Activated T-cell treated with anti-CD3 and anti-CD28 coated beads, Interleukin-2, amount 50 U/mL, for 72 hours (primary cell): Measurements from ENCODE around the gene MTHFD1L. TPM values are rescaled to one million over a fixed set of nuclear protein-coding genes. Genes with fewer than 3 reads are reported as not detected.

Experiments
- ATAC-seq, 2 donors: fragments of 150-1000 bp; cut with Tn5 transposase; replicated peaks in 1 of 2; 2 replicates each; pipeline ENCODE4 v1.10.0; 2021; ENCODE audit warnings: moderate library complexity in 2 of 2, mild to moderate bottlenecking in 1 of 2
- DNase-seq, 2 donors: peaks; one replicate each; pipeline ENCODE4 v3.0.0; 2021 to 2022; ENCODE audit warnings: mixed read lengths in 1 of 2
- H3K27ac Mint-ChIP-seq: one replicate; pipeline ENCODE4 v1.8.0; 2022; ENCODE audit warnings: mild to moderate bottlenecking, moderate library complexity, mixed read lengths
- H3K27me3 Mint-ChIP-seq: one replicate; pipeline ENCODE4 v1.8.0; 2022; ENCODE audit warnings: low read depth, mixed read lengths
- H3K36me3 Mint-ChIP-seq, 2 donors: one replicate each; pipeline ENCODE4 v1.8.0; 2022; ENCODE audit warnings: mixed read lengths in 2 of 2, mild to moderate bottlenecking in 1 of 2; ENCODE audit not compliant: insufficient read depth in 2 of 2
- H3K4me1 Mint-ChIP-seq: one replicate; pipeline ENCODE4 v1.8.0; 2022; ENCODE audit warnings: low read depth, mixed read lengths
- H3K4me3 Mint-ChIP-seq, 2 donors: one replicate each; pipeline ENCODE4 v1.8.0; 2022; ENCODE audit warnings: mild to moderate bottlenecking in 2 of 2, mixed read lengths in 2 of 2, moderate library complexity in 2 of 2
- H3K9me3 Mint-ChIP-seq, 2 donors: one replicate each; pipeline ENCODE4 v1.8.0; 2022; ENCODE audit warnings: mixed read lengths in 2 of 2
- total RNA-seq, 2 donors: library from RNA; stranded (reverse); gene quantifications; one replicate each; pipeline ENCODE4 v1.2.3, GENCODE V29; 2022

Gene MTHFD1L
- total RNA-seq, 2 donors from 2014 or later: 138 to 155 TPM

GRCh38 chr6:150996968-150997367, 131.5 kb downstream of the MTHFD1L start:
- Mint-ChIP-seq H3K9me3 (peaks cover 0 to 2% of the 10 kb centered on the region in 2 donors), H3K27me3 (no peaks in the 10 kb centered on the region), H3K4me3 (no peak overlapping the region), H3K27ac (no peak overlapping the region), H3K36me3 (peaks cover 10 to 31% of the 10 kb centered on the region in 2 donors), H3K4me1 (peaks cover 11% of the 10 kb centered on the region)
- no peak for ATAC-seq
- no peak for DNase-seq

GRCh38 chr6:150999107-150999506, 133.6 kb downstream of the MTHFD1L start:
- peaks cover 5 to 17% of the 10 kb centered on the region in 2 donors for H3K36me3 Mint-ChIP-seq
- peaks cover 23% of the 10 kb centered on the region for H3K4me1 Mint-ChIP-seq
- ATAC-seq (no peak), DNase-seq (no peak)
- no peak overlapping the region for H3K4me3 Mint-ChIP-seq
- H3K27ac Mint-ChIP-seq: no peak overlapping the region
- no peaks in the 10 kb centered on the region for H3K27me3 Mint-ChIP-seq
- H3K9me3 Mint-ChIP-seq: peaks cover 0 to 1% of the 10 kb centered on the region in 2 donors

GRCh38 chr6:150999576-150999975, 134.1 kb downstream of the MTHFD1L start:
- no peak overlapping the region for H3K4me3 Mint-ChIP-seq
- ATAC-seq (no peak), DNase-seq (no peak)
- peaks cover 27% of the 10 kb centered on the region for H3K4me1 Mint-ChIP-seq
- peaks cover under 1 to 14% of the 10 kb centered on the region in 2 donors for H3K36me3 Mint-ChIP-seq
- H3K9me3 Mint-ChIP-seq: no peaks in the 10 kb centered on the region
- H3K27me3 Mint-ChIP-seq: no peaks in the 10 kb centered on the region
- no peak overlapping the region for H3K27ac Mint-ChIP-seq

GRCh38 chr6:151001387-151002056, 136.0 kb downstream of the MTHFD1L start:
- H3K27me3 Mint-ChIP-seq: no peaks in the 10 kb centered on the region
- peak in 1 of 2 donors; percentile 64 for ATAC-seq
- H3K4me3 Mint-ChIP-seq: no peak overlapping the region
- H3K9me3 Mint-ChIP-seq: no peaks in the 10 kb centered on the region
- DNase-seq: no peak
- peaks cover 37% of the 10 kb centered on the region for H3K4me1 Mint-ChIP-seq
- H3K27ac Mint-ChIP-seq: no peak overlapping the region
- H3K36me3 Mint-ChIP-seq: peaks cover 0 to 12% of the 10 kb centered on the region in 2 donors

- H3K4me1 Mint-ChIP-seq: peaks cover 37% of the 10 kb centered on the region
- H3K27ac Mint-ChIP-seq: no peak overlapping the region
- H3K27me3 Mint-ChIP-seq: no peaks in the 10 kb centered on the region
- no peaks in the 10 kb centered on the region for H3K9me3 Mint-ChIP-seq
- ATAC-seq: no peak
- no peak overlapping the region for H3K4me3 Mint-ChIP-seq
- no peak for DNase-seq
- H3K36me3 Mint-ChIP-seq: peaks cover 0 to 9% of the 10 kb centered on the region in 2 donors
Observed at GRCh38 chr6:151002057-151002450, 136.6 kb downstream of the MTHFD1L start.

- Mint-ChIP-seq H3K27ac (no peak overlapping the region), H3K4me1 (peaks cover 37% of the 10 kb centered on the region), H3K27me3 (no peaks in the 10 kb centered on the region), H3K9me3 (no peaks in the 10 kb centered on the region), H3K36me3 (peaks cover 0 to 9% of the 10 kb centered on the region in 2 donors), H3K4me3 (no peak overlapping the region)
- no peak for DNase-seq
- no peak for ATAC-seq
Observed at GRCh38 chr6:151002491-151002935, 137.0 kb downstream of the MTHFD1L start.

GRCh38 chr6:151004383-151005024, 139.0 kb downstream of the MTHFD1L start:
- Mint-ChIP-seq H3K4me3 (peak overlapping the region in 1 of 2 donors; percentile 23), H3K9me3 (no peaks in the 10 kb centered on the region), H3K27me3 (no peaks in the 10 kb centered on the region), H3K4me1 (peaks cover 37% of the 10 kb centered on the region), H3K27ac (peak overlapping the region; percentile 13), H3K36me3 (peaks cover 0 to 7% of the 10 kb centered on the region in 2 donors)
- DNase-seq: no peak
- peak; percentile 65 to 88 for ATAC-seq

GRCh38 chr6:151005164-151005563, 139.7 kb downstream of the MTHFD1L start:
- H3K4me1 Mint-ChIP-seq: peaks cover 37% of the 10 kb centered on the region
- no peak overlapping the region for H3K27ac Mint-ChIP-seq
- no peak for ATAC-seq
- no peaks in the 10 kb centered on the region for H3K9me3 Mint-ChIP-seq
- no peak for DNase-seq
- H3K4me3 Mint-ChIP-seq: no peak overlapping the region
- peaks cover 0 to 4% of the 10 kb centered on the region in 2 donors for H3K36me3 Mint-ChIP-seq
- H3K27me3 Mint-ChIP-seq: no peaks in the 10 kb centered on the region

GRCh38 chr6:151005896-151006632, 140.6 kb downstream of the MTHFD1L start:
- Mint-ChIP-seq H3K9me3 (no peaks in the 10 kb centered on the region), H3K27ac (peak overlapping the region; percentile 3), H3K27me3 (no peaks in the 10 kb centered on the region), H3K4me1 (peaks cover 37% of the 10 kb centered on the region), H3K36me3 (peaks cover 0 to 4% of the 10 kb centered on the region in 2 donors), H3K4me3 (no peak overlapping the region)
- no peak for DNase-seq
- ATAC-seq: no peak

GRCh38 chr6:151007076-151007475, 141.6 kb downstream of the MTHFD1L start:
- no peak for ATAC-seq
- peaks cover 0 to 4% of the 10 kb centered on the region in 2 donors for H3K36me3 Mint-ChIP-seq
- no peak overlapping the region for H3K27ac Mint-ChIP-seq
- no peaks in the 10 kb centered on the region for H3K27me3 Mint-ChIP-seq
- H3K4me3 Mint-ChIP-seq: no peak overlapping the region
- H3K9me3 Mint-ChIP-seq: no peaks in the 10 kb centered on the region
- peaks cover 30% of the 10 kb centered on the region for H3K4me1 Mint-ChIP-seq
- DNase-seq: no peak

GRCh38 chr6:151007922-151008321, 142.4 kb downstream of the MTHFD1L start:
- H3K36me3 Mint-ChIP-seq: peaks cover 2 to 8% of the 10 kb centered on the region in 2 donors
- ATAC-seq (no peak), DNase-seq (no peak)
- no peak overlapping the region for H3K27ac Mint-ChIP-seq
- no peak overlapping the region for H3K4me3 Mint-ChIP-seq
- H3K9me3 Mint-ChIP-seq: no peaks in the 10 kb centered on the region
- H3K27me3 Mint-ChIP-seq: no peaks in the 10 kb centered on the region
- H3K4me1 Mint-ChIP-seq: peaks cover 26% of the 10 kb centered on the region

- H3K9me3 Mint-ChIP-seq: no peaks in the 10 kb centered on the region
- H3K27me3 Mint-ChIP-seq: no peaks in the 10 kb centered on the region
- no peak for ATAC-seq
- H3K4me1 Mint-ChIP-seq: peaks cover 21% of the 10 kb centered on the region
- peaks cover 2 to 9% of the 10 kb centered on the region in 2 donors for H3K36me3 Mint-ChIP-seq
- H3K27ac Mint-ChIP-seq: no peak overlapping the region
- no peak for DNase-seq
- no peak overlapping the region for H3K4me3 Mint-ChIP-seq
Observed at GRCh38 chr6:151008425-151008824, 142.9 kb downstream of the MTHFD1L start.

- Mint-ChIP-seq H3K9me3 (no peaks in the 10 kb centered on the region), H3K4me3 (no peak overlapping the region), H3K27me3 (no peaks in the 10 kb centered on the region), H3K36me3 (peaks cover 5 to 11% of the 10 kb centered on the region in 2 donors), H3K27ac (no peak overlapping the region), H3K4me1 (peaks cover 10% of the 10 kb centered on the region)
- no peak for DNase-seq
- ATAC-seq: no peak
Observed at GRCh38 chr6:151009576-151009975, 144.1 kb downstream of the MTHFD1L start.
